Measurements from ENCODE around the gene TNPO1. TPM values are rescaled to one million over a fixed set of nuclear protein-coding genes. Genes with fewer than 3 reads are reported as not detected.

Gene TNPO1
- total RNA-seq (112 and 195 TPM in 2 replicates), polyA plus RNA-seq (40.4 and 79.9 TPM in 2 replicates)

GRCh38 chr5:72816284-72817075 is at the start of gene TNPO1:
TSS of gene TNPO1 (plus strand) at chr5:72816661. CDS start at chr5:72816738, 77 bp downstream.
- Histone ChIP-seq H3K36me3 (no peaks in the 10 kb centered on the region), H3K4me3 (peak within 1 kb of the TSS; percentile 75), H3K4me1 (ENCODE audit: low read depth) (peaks cover 22% of the 10 kb centered on the region), H3K27ac (peak within 1 kb of the TSS; percentile 98), H3K9me3 (ENCODE audit: low read depth) (no peaks in the 10 kb centered on the region), H3K27me3 (no peaks in the 10 kb centered on the region)
- TF ChIP-seq, protein P1, sequence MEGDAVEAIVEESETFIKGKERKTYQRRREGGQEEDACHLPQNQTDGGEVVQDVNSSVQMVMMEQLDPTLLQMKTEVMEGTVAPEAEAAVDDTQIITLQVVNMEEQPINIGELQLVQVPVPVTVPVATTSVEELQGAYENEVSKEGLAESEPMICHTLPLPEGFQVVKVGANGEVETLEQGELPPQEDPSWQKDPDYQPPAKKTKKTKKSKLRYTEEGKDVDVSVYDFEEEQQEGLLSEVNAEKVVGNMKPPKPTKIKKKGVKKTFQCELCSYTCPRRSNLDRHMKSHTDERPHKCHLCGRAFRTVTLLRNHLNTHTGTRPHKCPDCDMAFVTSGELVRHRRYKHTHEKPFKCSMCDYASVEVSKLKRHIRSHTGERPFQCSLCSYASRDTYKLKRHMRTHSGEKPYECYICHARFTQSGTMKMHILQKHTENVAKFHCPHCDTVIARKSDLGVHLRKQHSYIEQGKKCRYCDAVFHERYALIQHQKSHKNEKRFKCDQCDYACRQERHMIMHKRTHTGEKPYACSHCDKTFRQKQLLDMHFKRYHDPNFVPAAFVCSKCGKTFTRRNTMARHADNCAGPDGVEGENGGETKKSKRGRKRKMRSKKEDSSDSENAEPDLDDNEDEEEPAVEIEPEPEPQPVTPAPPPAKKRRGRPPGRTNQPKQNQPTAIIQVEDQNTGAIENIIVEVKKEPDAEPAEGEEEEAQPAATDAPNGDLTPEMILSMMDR (IDR thresholded peaks at IDR 0.05; ENCODE audit: low read depth, low read length), result no peak
- DNase-seq (ENCODE audit: low read depth in 1 of 2, low spot score in 1 of 2), result peak; percentile 96 to 97

GRCh38 chr5:72767289-72768010 is 49.0 kb upstream of the TNPO1 start:
- DNase-seq (ENCODE audit: low read depth in 1 of 2, low spot score in 1 of 2), result peak in 1 of 2 donors; percentile 22
- Histone ChIP-seq H3K36me3 (no peaks in the 10 kb centered on the region), H3K4me3 (no peak overlapping the region), H3K9me3 (ENCODE audit: low read depth) (no peaks in the 10 kb centered on the region), H3K27me3 (no peaks in the 10 kb centered on the region), H3K27ac (no peak overlapping the region), H3K4me1 (ENCODE audit: low read depth) (no peaks in the 10 kb centered on the region)
- TF ChIP-seq, protein P1 (IDR thresholded peaks at IDR 0.05; ENCODE audit: low read depth, low read length), result no peak

DNA sequence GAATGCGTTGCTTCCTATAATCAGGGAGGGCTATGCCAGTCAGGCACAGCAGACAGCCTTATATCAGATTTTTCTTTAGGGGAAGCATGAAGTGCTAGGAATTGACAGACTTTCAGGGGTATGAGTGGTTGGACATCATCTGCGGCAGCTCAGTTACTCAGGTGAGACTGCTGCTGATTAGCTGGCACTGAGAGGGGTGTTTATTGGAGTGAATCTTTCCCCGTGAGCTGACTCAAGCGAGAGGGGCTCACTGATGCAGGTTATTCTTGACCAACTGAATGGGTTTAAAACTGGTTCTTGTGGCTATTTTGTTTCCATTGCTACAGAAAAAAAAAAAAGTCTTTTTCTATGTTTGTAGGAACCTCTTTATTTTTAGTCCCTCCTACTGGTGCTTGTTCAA is 46.2 kb upstream of the TNPO1 start:
- H3K4me1 ChIP-seq (ENCODE audit: low read depth), result no peaks in the 10 kb centered on the region
- TF ChIP-seq, protein P1 (IDR thresholded peaks at IDR 0.05; ENCODE audit: low read depth, low read length), result no peak

DNA sequence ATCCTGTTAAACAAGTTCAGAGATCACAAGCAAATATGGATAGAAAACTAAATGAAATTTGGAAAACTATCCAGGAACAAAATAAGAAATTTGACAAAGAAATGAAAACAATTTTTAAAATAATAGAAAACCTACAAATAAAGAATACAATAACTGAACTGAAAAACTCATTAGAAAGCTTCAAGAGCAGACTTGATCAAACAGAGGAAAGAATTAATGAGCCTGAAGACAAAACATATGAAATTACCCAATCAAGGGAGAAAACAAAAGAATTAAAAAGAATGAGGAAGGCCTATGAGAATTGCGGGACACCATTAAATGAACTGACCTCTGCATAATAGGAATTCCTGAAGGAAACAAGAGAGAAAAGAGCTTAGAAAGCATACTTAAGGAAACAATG is 39.8 kb upstream of the TNPO1 start:
- no peaks in the 10 kb centered on the region for H3K27me3 ChIP-seq
- TF ChIP-seq, protein P1 (IDR thresholded peaks at IDR 0.05; ENCODE audit: low read depth, low read length), result no peak
- no peak overlapping the region for H3K27ac ChIP-seq
- no peaks in the 10 kb centered on the region for H3K36me3 ChIP-seq
- H3K9me3 ChIP-seq (ENCODE audit: low read depth), result no peaks in the 10 kb centered on the region
- H3K4me3 ChIP-seq, result no peak overlapping the region
- no peak for DNase-seq (ENCODE audit: low read depth in 1 of 2, low spot score in 1 of 2)
- no peaks in the 10 kb centered on the region for H3K4me1 ChIP-seq (ENCODE audit: low read depth)

More for the DNA sequence above, 46.2 kb upstream of the TNPO1 start:
- Histone ChIP-seq H3K9me3 (ENCODE audit: low read depth) (no peaks in the 10 kb centered on the region), H3K27ac (no peak overlapping the region), H3K4me3 (no peak overlapping the region), H3K36me3 (no peaks in the 10 kb centered on the region), H3K27me3 (no peaks in the 10 kb centered on the region)
- DNase-seq (ENCODE audit: low read depth in 1 of 2, low spot score in 1 of 2), result no peak

DNA sequence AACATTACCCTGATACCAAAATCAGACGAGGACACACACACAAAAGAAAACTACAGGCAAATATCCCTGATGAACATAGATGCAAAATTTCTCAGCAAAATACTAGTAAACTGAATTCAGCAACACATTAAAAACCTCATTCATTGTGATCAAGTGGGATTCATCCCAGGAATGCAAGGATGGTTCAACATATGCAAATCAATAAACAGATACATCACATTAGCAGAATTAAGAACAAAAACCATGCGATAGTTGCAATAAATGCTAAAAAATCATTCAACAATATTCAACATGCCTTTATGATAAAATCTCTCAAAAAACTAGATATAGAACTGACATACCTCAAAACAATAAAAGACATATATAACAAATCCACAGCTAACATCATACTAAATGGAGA is 36.9 kb upstream of the TNPO1 start:
- H3K36me3 ChIP-seq, result no peaks in the 10 kb centered on the region
- H3K27me3 ChIP-seq, result no peaks in the 10 kb centered on the region
- no peak overlapping the region for H3K4me3 ChIP-seq
- TF ChIP-seq, protein P1 (IDR thresholded peaks at IDR 0.05; ENCODE audit: low read depth, low read length), result no peak
- no peak for DNase-seq (ENCODE audit: low read depth in 1 of 2, low spot score in 1 of 2)
- no peaks in the 10 kb centered on the region for H3K4me1 ChIP-seq (ENCODE audit: low read depth)
- no peak overlapping the region for H3K27ac ChIP-seq
- no peaks in the 10 kb centered on the region for H3K9me3 ChIP-seq (ENCODE audit: low read depth)
